ENCODE data around the gene PCDHGA9.
"Not testable (repeated sequence)": the region's sequence is repeated elsewhere in the genome, so short reads cannot be mapped to it uniquely, and the experiment has no call there.

PCDHGA9 gene

GRCh38 chr5:141411575-141411974 is 9.0 kb downstream of the PCDHGA9 start:
- H3K4me3 ChIP-seq (ENCODE audit: low read depth, low read length): no peak overlapping the region
- no peak for TF ChIP-seq CTCF (IDR thresholded peaks at IDR 0.05; ENCODE audit: borderline replicate concordance, insufficient read depth, low read depth, low read length)

GRCh38 chr5:141412854-141413539 is 10.4 kb downstream of the PCDHGA9 start, which contains the start of gene PCDHGA10:
Gene PCDHGA10 (plus strand): TSS chr5:141412987. CDS start chr5:141413176, 189 bp downstream.
- peak; percentile 66 for TF ChIP-seq CTCF (IDR thresholded peaks at IDR 0.05; ENCODE audit: borderline replicate concordance, insufficient read depth, low read depth, low read length)
- H3K4me3 ChIP-seq (ENCODE audit: low read depth, low read length): peak within 1 kb of the TSS; percentile 79

GRCh38 chr5:141413540-141414069 is 11.0 kb downstream of the PCDHGA9 start:
- no peak for TF ChIP-seq CTCF (IDR thresholded peaks at IDR 0.05; ENCODE audit: borderline replicate concordance, insufficient read depth, low read depth, low read length)
- peak overlapping the region; percentile 79 for H3K4me3 ChIP-seq (ENCODE audit: low read depth, low read length)

GRCh38 chr5:141414548-141415274 is 12.1 kb downstream of the PCDHGA9 start:
- not testable (repeated sequence) for H3K4me3 ChIP-seq (ENCODE audit: low read depth, low read length)

- H3K4me3 ChIP-seq (ENCODE audit: low read depth, low read length): not testable (repeated sequence)
Measured at GRCh38 chr5:141415275-141415618, 12.7 kb downstream of the PCDHGA9 start.

- peak; percentile 82 for TF ChIP-seq CTCF (IDR thresholded peaks at IDR 0.05; ENCODE audit: borderline replicate concordance, insufficient read depth, low read depth, low read length)
Measured at GRCh38 chr5:141417494-141418172, 15.1 kb downstream of the PCDHGA9 start, which contains the start of gene PCDHGB7. Gene PCDHGB7 (plus strand): TSS chr5:141417677. CDS start chr5:141417860, 183 bp downstream.

GRCh38 chr5:141419074-141419880 is 16.7 kb downstream of the PCDHGA9 start:
- no peak for TF ChIP-seq CTCF (IDR thresholded peaks at IDR 0.05; ENCODE audit: borderline replicate concordance, insufficient read depth, low read depth, low read length)
- H3K4me3 ChIP-seq (ENCODE audit: low read depth, low read length): no peak overlapping the region

More at GRCh38 chr5:141417494-141418172, 15.1 kb downstream of the PCDHGA9 start, which contains the start of gene PCDHGB7:
- peak within 1 kb of the TSS; percentile 61 for H3K4me3 ChIP-seq (ENCODE audit: low read depth, low read length)

Measured in GM12875 (cell line).